HFFc6 (cell line): ENCODE results near the gene CD200. TPM values are rescaled to one million over a fixed set of nuclear protein-coding genes. Genes with fewer than 3 reads are reported as not detected.

Experiments
- DNase-seq: peaks from one replicate; pipeline ENCODE4 v3.0.0-alpha.2; 2018
- H3K27ac Mint-ChIP-seq: 2 replicates; pipeline ENCODE4 v1.8.0; 2020; ENCODE audit warnings: mild to moderate bottlenecking, mixed read lengths
- H3K27me3 Mint-ChIP-seq: 2 replicates; pipeline ENCODE4 v1.8.0; 2021; ENCODE audit warnings: mild to moderate bottlenecking, moderate library complexity, mixed read lengths; ENCODE audit not compliant: insufficient read depth
- H3K36me3 Mint-ChIP-seq: 2 replicates; pipeline ENCODE4 v1.8.0; 2021; ENCODE audit warnings: low read depth, mixed read lengths
- H3K4me1 Mint-ChIP-seq: 2 replicates; pipeline ENCODE4 v1.8.0; 2020; ENCODE audit warnings: low read depth, mixed read lengths
- H3K4me3 Mint-ChIP-seq: 2 replicates; pipeline ENCODE4 v1.8.0; 2020; ENCODE audit warnings: mild to moderate bottlenecking, moderate library complexity, mixed read lengths
- H3K9me3 Mint-ChIP-seq: 2 replicates; pipeline ENCODE4 v1.8.0; 2020; ENCODE audit warnings: mild to moderate bottlenecking, mixed read lengths
- CTCF ChIP-seq: fragments of 200-600 bp; sonication (generic); IDR thresholded peaks from 2 replicates; pipeline ENCODE4 v1.5.0; 2021; ENCODE audit warnings: antibody characterized with exemption, mild to moderate bottlenecking
- total RNA-seq, 6 experiments: library from RNA; stranded (reverse); fragmentation: NEBNext Ultra II Directional; extraction: Animal tissue kit (Norgen Biotek cat#: 25700); gene quantifications; 2 replicates in 1 of 6; 3 replicates in 5 of 6; pipeline ENCODE4 v1.2.3, GENCODE V29; 2021

Gene CD200
- total RNA-seq, 6 experiments from 2014 or later, result not detected

- no peaks in the 10 kb centered on the region for H3K36me3 Mint-ChIP-seq
- no peaks in the 10 kb centered on the region for H3K9me3 Mint-ChIP-seq
- H3K27ac Mint-ChIP-seq, result no peak overlapping the region
- no peak overlapping the region for H3K4me3 Mint-ChIP-seq
- no peak for DNase-seq
- peaks cover 4% of the 10 kb centered on the region for H3K27me3 Mint-ChIP-seq
- TF ChIP-seq CTCF, result no peak
- H3K4me1 Mint-ChIP-seq, result peaks cover 22% of the 10 kb centered on the region
These were observed 40.5 kb downstream of the CD200 start for GRCh38 chr3:112373476-112373875.

DNA sequence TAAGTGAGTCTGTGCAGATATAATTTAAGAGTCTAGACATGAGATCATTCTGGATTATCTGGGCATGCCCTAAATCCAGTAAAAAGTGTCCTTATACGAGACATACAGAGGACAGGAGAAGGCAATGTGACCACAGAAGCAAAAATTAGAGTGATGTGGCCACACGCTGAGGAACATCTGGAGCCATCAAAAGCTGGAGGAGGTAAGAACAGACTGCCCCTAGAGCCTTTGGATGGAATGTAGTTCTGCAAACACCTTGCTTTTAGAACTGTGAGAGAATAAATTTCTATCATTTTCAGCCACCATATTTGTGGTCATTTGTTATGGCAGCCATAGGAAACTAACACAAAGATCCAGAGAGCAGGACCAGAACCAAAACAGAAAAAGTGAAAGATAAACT is 41.0 kb downstream of the CD200 start:
- peaks cover 4% of the 10 kb centered on the region for H3K27me3 Mint-ChIP-seq
- H3K9me3 Mint-ChIP-seq, result no peaks in the 10 kb centered on the region
- H3K27ac Mint-ChIP-seq, result no peak overlapping the region
- DNase-seq, result no peak
- H3K36me3 Mint-ChIP-seq, result no peaks in the 10 kb centered on the region
- no peak for TF ChIP-seq CTCF
- H3K4me1 Mint-ChIP-seq, result peaks cover 23% of the 10 kb centered on the region
- H3K4me3 Mint-ChIP-seq, result no peak overlapping the region

- Mint-ChIP-seq H3K27ac (no peak overlapping the region), H3K27me3 (peaks cover 4% of the 10 kb centered on the region), H3K9me3 (no peaks in the 10 kb centered on the region), H3K4me1 (peaks cover 27% of the 10 kb centered on the region), H3K36me3 (no peaks in the 10 kb centered on the region), H3K4me3 (no peak overlapping the region)
- no peak for DNase-seq
- no peak for TF ChIP-seq CTCF
These were observed 41.4 kb downstream of the CD200 start for GRCh38 chr3:112374333-112374734.

DNA sequence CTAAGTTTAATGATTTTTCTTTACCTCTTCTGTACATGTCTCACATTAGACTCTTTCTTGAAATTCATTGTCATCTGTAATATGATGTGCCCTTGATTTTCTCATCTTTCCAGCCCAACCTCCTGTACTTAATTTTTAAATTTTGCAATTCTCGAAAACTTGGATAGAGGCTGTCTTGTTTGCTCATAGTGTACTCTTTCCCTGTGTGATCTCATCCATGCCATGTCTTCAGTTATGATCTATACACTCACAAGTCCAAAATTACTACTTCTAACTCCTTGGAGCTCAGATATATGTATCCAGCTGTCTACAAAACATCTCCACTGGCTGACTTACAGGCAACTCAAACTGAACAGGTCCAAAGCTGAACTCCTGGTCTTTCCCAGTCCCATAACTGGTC is 42.2 kb downstream of the CD200 start:
- DNase-seq, result no peak
- Mint-ChIP-seq H3K27me3 (peaks cover 4% of the 10 kb centered on the region), H3K9me3 (no peaks in the 10 kb centered on the region), H3K27ac (no peak overlapping the region), H3K4me3 (no peak overlapping the region), H3K4me1 (peaks cover 29% of the 10 kb centered on the region), H3K36me3 (no peaks in the 10 kb centered on the region)
- TF ChIP-seq CTCF, result no peak

DNA sequence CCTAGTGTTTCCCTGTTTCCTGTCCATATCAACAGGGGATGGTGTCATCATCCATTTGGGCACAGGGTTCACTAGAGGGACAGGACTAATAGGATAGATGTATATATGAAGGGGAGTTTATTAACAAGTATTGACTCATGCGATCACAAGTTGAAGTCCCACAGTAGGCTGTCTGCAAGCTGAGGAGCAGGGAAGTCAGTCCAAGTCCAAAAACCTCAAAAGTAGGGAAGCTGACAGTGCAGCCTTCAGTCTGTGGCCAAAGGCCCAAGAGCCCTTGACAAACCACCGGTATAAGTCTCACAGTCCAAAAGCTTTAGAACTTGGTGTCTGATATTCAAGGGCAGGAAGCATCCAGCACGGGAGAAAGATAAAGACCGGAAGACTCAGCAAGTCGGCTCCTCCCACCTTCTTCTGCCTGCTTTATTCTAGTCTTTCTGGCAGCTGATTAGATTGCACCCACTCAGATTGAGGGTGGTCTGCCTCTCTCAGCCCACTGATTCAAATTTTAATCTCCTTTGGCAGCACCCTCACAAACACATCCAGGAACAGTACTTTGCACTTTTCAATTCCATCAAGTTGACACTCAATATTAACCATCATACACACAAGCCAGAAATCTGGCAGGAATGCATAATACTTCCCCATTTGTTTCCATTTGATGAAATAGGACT is 43.4 kb downstream of the CD200 start:
- peaks cover 29% of the 10 kb centered on the region for H3K4me1 Mint-ChIP-seq
- no peak overlapping the region for H3K27ac Mint-ChIP-seq
- H3K27me3 Mint-ChIP-seq, result peaks cover 4% of the 10 kb centered on the region
- no peak for DNase-seq
- no peaks in the 10 kb centered on the region for H3K9me3 Mint-ChIP-seq
- no peak overlapping the region for H3K4me3 Mint-ChIP-seq
- H3K36me3 Mint-ChIP-seq, result no peaks in the 10 kb centered on the region
- no peak for TF ChIP-seq CTCF

DNA sequence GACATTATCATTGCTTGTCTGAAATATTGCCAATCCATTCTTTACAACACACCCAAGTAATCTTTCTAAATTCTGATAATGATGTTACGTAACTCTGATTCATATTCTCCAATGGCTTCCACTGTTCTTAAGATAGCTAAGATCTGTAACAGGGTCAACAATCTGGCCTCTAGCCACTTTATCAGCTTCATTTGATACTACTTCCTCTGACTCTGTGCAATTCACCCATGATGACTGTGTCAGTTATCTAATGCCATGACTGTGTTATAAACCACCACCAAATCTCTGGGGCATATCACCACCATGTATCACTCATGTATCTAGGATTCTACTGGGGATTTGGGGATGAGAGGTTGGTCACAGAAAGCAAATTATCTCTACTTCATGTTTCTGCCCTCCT is 44.0 kb downstream of the CD200 start:
- Mint-ChIP-seq H3K27me3 (peaks cover 2% of the 10 kb centered on the region), H3K9me3 (no peaks in the 10 kb centered on the region), H3K27ac (no peak overlapping the region), H3K4me1 (peaks cover 29% of the 10 kb centered on the region), H3K4me3 (no peak overlapping the region), H3K36me3 (no peaks in the 10 kb centered on the region)
- DNase-seq, result peak; percentile 20
- TF ChIP-seq CTCF, result no peak
